NCI-H2227 (cell line): ENCODE results near the gene GLYR1.

Experiments used
- DNase-seq: peaks from one replicate; lab custom pipeline; 2025; ENCODE audit not compliant: unreplicated experiment; lab: John Stamatoyannopoulos, UW

The GLYR1 gene

DNA sequence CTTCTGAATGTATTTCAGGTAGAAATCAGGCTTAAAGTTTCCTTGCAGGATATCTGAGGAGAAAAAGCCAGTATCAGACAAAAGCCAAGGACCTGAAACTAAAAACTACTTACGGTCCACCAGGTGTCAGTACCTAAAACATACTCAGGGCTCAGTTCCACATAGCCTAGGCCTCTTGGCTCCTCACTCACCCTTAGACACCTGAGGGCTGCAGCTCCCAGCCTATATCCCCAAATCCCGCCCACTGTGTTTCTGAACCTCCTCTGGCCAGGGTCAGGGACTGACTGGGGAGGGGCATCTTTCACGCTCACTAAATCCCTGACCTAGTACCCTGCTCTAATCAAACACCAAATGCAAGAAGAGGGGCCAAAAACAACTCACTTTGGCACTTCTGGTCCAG is 35.8 kb downstream of the GLYR1 start:
- DNase-seq, result no peak

DNA sequence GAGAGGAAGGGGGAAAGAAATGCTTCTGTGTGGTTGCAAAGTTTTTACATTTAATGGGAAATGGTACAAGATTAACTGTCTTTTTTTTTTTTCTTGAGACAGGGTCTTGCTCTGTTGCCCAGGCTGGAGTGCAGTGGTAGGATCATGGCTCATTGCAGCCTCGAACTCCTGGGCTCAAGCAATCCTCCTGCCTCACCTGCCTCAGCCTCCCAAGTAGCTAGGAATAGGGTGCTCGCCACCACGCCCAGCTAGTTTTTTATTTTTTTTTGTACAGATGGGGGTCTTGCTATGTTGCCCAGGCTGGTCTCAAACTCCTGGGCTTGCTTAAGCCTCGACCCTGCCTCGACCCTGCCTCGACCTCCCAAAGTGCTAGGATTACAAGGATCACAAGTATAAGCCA is 40.8 kb downstream of the GLYR1 start:
- DNase-seq, result no peak

DNA sequence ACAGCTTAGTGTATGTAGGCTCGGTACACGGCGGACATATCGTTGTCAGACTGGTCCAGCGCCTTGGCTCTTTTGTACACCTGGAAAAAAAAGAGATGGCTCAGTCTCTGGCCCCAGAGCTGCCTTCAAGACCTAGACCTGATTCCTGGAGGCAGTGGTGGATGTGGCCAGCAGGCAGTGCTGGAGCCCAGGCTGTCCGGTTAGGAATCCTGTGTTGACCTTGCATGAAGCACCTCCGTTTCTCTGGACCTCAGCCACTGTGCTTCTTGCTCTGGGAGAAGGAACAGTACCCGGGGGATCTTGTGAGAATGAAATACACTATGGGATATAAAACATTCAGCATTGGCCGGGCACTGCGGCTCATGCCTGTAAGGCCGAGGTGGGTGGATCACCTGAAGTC is 41.9 kb downstream of the GLYR1 start:
- DNase-seq, result no peak

DNA sequence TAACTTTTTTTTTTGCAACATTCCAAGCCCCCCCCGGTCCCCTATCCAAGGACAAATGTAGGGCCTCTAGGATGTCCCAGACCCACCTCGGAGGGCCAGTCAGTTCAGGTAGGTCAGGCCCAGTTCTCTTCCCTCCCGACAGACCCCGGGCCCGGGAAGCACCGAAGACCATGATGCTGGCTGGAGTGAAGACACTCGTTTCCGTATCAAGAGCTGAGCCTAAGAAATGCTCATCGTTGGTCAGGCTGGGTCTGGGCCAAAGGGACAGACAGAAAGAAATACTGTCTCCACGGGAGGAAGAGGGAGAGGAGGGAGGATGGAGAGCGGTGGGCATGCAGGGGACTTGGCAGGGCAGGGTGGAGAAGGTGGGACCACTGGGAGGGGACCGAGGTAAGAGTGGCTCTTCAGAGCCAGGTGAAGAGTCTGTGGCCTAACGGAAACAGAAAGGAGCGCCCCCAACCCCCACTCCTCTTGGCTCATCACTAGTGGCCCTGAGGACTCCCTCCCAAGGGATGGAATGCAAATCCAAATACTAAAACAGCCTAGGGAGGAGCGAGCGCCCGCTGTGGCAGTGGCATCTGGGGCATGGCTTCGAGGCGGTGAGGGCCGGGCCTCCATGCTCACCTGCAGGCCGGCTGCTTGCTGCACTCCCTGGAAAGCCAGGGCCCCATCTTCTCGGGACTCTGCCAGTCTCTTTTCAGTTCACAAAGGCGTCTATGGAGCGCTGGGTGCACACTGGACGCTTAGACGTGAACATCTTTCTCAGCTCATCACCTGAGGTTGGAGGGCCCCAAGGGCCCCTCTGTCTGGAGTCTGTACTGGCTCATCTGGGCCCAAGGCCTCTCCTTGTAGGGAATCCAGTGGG is 43.0 kb downstream of the GLYR1 start:
- no peak for DNase-seq

DNA sequence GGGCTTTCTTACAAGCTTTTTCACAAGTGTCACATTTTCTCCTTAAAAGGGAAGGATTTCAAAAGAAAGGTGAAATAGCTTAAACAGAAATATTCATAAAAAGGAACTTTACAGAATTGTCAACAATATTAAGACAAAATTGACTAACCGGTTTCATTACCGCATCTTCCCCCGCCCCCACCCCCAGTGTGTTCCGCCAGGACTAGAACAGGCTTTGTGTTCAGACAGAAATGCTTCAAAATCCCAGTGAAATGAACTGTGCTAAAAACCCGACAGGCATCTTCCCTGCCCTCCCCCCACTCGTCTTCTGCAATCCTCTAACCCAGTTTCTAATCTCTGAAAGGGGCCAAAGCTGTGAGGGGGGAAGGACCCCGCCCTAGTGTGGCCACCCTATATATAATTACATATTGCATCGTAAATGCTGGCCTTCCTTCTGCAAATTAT is 43.7 kb downstream of the GLYR1 start:
- no peak for DNase-seq

DNA sequence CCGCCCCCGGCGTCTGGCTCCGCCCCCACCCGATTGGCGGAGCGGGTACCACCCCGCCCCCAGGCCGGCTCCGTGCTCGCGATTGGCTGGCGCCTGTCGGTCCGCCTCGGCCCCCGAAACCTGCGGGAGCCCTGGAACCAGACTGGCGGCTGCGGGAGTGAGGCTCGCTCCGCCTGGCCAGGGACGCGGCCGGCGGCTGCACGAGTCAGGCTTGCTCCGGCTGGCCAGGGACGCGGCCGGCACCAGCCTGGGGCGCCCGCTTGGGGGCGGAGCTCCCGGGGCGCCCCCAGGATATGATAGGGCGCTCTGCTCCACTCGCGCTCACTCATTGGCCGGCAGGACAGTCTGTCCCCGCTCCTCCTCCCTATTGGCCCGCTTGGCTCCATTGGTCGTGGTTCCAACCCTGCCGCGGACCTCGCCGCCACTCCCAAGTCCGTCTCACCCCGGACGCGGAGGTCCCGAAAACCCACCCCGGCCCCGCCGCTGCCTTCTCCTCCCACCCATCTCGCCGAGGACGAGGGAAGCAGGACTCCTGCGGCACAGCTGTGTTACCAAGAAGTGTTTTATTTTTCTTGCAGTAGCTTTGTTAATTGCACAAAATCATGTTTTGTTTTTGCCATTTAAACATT is 44.3 kb downstream of the GLYR1 start:
- peak; percentile 96 for DNase-seq

DNA sequence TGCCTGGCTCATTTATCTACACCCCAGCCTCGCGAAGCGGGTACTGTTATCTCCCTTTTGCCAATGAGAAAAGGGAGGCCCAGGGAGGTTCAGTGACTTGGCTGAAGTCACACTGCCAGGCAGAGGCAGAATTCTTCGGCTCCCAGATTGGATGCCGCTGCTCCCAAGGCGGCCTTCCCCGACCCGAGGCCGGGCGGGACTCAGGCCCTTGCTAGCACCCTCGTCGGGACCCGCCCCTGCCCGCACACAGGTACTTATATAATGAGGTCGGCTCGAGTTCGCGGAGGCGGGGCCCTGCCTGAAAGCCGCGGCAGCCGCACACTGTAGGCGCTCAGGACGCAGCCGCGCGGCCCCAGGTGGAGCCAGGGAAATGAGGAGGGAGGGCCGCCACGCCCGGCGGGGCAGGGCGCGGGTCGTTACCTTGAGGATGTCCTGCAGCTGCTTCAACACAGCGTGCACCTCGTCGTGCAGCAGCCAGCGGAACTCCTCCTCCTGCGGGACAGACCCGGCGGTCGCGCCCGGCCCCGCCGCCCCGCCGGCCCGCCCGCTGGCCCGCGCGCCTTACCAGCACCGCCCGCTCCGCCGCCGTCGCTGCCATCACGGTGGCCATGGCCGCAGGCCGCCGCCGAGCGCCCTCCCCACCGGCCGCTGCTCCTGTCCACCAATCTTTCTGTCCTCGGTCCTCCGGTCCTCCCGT is 45.0 kb downstream of the GLYR1 start, which contains the start of gene ROGDI:
TSS of gene ROGDI (minus strand) at position 672 of the 697 bp plus-strand sequence. CDS start at position 610, 62 bp downstream.
- peak; percentile 87 for DNase-seq

DNA sequence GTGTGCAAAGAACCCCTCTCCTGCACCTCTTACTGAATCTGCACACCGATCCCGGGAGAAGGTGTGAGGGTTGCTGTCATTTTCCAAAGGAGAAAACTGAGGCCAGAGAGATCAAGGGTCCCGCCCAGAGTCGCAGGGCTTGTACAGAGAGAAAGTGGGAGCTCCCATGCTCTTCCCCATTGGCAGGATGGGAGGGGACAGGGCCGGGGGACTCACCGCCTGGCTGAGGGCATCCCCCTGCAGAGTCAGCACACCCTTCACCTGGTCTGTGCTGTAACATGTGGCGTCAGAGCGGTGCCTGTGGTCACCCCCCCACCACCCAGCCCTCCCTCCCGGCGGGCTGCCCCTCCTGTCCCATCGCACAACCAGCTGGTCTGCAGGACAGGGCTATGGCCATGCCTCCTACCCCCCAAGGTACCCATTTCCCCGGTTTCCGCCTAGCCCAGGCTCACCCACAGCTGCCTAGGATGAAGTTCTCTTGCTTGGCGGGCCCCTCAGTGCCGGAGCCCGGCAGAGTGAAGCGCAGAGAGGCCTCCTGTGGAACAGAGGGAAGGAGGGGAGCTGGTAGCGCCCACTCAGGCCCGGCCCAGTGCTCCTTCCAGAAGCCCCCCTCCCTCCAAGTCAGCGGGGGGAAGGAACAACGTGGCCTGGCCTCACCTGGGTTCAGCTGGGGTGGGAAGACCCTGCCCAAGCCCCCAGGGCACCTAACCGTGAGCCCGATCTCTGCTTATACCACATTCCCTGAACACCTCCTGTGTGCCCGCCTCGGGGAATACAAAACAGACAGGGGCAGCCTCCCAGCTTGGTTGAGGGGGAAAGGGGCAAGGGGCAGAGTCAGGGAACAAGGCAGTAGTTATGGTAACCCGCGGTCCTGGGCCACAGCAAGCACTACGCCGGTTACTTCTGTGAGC is 45.8 kb downstream of the GLYR1 start:
- DNase-seq, result no peak

DNA sequence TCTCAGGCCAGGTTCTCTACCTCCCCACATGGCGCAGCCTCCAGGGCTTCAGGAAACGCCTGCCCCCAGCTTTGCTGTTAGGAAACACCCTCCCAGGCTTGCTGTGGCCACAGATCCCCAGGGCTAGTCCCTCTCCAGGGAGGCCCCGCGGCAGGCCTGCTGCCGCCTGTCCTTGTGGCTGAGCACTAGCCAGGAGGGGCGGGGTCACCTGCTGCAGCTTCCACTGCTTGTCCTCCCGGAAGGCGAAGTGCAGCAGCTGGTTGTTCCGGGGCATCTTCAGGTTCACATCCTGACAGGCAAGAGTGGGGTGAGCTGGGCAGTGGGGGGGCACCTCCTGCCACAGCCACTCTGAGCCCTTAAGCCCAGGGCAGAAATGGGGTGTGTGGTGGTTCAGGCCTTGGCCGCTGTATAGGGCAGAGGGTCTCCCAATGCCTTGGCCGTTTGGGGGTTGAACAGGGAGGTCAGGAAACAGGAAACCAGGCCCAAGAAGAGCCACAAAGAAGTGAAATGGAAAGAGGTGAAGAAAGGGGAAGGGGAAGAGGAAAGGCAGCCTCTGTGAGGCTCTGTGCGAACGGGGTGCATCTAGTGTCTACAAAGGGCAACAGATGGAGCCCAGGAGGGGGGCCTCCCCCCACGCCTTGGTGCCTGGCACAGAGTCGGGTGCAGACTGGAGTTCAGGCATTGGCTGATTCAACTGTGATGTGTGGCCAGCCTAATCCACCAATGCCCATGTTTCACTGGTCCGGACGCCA is 46.6 kb downstream of the GLYR1 start:
- peak; percentile 54 for DNase-seq

DNA sequence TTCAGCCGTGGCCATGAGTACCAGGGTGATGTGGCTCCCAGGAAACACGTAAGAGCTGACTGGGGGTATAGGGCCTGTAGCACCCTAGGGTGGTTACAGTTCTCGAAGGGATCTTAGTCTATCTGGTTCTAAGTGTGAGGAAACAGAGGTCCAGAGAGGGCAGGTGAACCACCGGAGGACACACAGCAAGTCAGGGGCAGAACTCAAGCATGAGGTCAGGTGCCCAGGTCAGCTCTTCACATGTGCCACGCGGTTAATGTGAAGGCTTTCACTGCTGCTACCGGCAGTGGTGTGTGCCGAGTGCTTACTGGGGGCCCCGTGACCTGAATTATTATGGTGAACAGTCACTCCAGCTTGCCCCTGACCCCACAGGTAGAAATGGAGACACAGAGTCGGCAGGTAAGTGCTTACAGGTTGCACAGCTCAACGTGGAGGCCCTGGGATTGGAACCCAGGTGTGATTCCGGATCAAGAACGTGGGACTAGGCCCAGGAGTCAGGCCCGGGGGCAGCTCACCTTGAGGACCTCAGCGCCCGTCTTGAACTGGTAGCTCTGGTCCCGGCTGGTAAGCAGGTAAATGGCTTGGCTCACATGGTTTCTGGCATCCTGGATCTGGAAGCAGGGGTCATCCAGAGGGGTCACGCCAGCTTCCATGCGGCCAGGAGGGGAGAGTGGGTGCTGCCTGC is 47.8 kb downstream of the GLYR1 start:
- DNase-seq, result no peak

DNA sequence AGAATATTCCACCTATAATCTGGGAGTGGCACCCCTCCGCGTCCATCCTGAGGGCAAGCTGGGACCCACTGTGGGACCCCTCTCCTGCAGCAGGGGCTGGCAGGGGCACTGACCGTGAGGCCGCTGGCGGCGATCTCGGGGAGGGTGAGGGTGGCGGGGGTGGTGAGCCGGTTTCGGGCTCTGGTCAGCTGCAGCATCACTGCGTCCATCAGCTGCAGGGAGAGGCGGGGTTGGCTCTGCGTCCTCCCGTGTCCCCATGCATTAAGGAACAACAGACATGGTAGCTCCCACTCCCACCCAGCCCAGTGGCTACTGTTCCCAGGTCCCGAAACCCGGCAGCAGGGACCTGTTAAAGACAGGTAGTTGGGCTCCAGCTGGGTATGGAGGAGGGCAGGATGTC is 48.6 kb downstream of the GLYR1 start:
- no peak for DNase-seq

DNA sequence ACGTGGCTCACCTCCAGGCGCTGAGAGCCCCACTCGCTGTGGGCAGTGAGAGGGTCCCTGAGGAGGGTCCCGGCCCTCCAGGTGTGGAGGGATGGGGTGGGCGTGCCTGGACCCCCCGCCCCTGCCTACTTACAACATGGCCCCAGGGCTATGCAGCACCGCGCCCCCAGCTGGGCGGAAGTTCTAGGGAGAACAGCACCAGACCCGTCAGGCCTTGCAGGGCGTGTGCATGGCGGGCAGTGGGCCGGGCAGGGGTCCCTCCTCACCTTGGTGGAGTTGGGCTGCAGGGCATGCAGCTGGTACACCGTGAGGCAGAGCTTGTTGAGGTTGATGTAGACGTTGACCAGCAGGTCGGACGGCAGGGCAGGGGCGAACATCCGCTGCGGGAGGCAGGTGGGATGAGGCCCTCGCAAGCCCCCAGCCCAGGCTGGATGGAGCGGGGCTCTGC is 49.3 kb downstream of the GLYR1 start:
- DNase-seq, result no peak

DNA sequence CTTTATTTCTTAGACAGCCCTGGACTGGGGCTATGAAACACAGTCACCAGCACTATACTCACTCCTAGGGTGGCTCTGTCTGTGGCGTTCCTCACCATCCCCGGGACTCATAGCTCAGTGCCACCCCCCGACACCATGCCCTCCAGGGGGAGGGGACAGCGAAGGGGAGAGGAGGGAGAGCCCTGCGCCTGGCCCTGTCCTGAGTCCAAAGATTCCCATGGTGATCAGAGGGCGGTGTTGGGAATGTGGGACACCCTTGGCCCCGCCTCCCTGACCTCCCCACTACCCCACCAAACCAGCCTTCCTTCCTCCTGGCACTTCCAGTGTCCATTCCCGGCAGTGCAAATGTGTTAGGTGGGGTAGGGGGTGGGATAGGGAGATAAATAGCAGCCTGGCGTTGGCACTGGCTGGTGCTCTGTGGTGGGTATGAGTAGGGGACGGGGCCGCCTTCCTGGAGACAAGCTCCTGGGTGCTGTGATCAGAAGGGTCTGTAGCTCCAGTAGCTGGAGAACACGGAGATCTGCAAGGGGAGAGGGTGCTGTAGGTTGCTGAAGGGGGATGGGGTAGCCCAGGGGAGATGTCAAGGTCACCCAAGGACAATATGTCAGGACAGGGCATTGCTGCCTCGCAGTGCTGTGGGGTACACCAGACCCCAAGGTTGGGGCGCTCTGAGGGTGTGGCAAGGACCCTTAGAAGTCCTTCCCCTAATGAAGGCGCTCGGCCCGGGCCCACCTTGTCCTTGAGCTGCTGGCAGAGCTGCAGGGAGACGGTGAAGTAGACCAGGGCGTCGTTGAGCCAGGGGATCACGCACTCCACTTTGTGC is 49.9 kb downstream of the GLYR1 start:
- no peak for DNase-seq

DNA sequence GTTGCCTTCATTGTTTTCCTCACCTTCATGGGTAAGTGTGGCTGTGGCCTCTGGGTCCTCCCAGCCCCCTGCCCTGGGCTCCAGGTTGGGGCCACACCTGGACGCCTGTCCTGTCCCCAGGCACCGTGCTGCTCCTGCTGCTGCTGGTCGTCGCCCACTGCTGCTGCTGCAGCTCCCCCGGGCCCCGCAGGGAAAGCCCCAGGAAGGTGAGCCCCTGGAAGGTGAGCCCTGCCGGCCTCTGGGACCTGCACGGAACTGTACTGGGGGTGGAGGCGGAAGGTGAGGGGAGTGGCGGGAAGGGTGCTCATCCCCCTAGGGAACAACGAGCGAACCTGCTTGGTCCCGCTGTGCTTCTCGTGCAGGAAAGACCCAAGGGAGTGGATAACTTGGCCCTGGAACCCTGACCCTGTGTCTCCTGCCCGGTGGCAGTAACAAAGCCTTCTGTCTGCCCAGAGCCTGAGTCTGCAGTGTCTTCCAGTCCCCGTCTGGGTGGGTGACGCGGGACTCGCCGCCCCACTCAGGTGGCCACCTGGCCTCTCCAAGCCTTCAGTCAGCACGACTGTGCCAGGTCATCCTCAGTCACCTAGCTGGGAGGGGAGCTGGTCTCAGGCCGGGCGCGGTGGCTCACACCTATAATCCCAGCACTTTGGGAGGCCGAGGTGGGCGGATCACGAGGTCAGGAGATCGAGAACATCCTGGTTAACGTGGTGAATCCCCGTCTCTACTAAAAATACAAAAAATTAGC is 51.1 kb downstream of the GLYR1 start:
- no peak for DNase-seq

DNA sequence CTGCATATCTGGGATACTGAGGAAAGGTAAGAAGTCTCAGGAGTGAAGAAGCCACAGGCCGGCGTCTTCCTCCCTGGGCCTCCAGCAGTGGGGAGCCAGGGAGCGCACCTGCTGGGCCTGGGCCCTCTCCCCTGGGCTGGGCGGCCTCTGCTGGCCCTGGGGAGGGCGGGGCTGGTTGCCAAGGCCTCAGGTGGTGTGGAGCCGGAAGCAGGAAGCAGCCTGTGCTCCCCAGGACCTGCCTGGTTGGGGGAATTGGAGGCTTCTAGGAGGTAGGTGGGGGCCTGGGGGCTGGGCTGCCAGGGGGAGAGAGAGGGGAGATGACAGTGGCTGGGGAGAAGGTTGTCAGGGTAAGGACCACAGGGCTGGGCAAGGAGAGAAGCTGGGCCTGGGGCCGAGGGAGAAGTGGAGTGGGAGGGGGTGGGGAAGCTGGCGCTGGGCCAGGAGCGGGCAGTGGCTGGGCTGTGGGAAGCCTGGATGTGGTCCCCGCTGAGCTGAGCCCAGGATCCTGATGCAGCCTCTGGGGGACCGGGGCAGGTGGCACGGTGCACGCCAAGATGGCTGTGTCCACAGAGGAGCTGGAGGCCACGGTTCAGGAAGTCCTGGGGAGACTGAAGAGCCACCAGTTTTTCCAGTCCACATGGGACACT is 51.8 kb downstream of the GLYR1 start, which contains the start of gene SMIM22:
TSS of gene SMIM22 (plus strand) at position 189 of the 647 bp plus-strand sequence. CDS start at position 555, 366 bp downstream.
- DNase-seq, result peak; percentile 72

DNA sequence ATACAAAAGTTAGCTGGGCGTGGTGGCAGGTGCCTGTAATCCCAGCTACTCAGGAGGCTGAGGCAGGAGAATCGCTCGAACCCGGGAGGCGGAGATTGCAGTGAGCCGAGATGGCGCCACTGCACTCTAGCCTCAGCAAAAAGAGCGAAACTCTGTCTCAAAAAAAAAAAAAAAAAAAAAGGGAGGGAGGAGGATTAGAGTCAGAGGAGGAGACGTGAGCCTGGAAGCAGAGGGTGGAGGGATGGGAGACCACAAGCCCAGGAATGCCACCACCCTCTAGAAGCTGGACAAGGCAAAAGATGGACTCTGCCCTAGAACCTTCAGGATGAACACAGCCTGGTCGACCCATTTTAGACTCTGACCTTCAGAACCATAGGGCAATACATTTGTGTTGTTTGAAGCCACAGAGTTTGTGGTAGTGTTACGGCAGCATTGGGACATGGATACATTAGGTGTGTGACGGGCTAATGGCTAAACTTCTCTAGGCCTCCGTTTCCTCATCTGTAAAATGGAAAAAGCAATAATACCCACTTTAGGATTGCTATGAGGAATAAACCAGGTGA is 54.1 kb downstream of the GLYR1 start:
- DNase-seq, result no peak

DNA sequence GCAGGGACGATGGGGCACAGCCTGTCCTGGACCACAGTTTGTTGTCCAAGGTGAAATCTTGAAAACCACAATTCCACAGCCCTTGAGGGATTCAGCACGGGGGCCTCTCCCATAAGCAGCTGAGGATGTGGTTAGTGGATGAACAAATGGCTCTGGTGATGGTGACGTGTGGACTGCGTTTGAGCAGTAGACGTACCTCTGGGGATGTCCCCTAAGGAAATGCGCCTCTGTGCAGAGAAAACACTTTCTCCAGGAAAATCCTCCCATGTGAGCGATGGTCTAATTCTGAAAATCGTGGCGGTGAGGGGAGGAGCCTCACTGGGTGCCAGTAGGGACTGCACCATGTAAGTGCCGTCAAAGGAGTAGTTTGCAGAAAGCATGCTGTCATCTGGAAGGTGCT is 56.2 kb downstream of the GLYR1 start:
- DNase-seq, result no peak
